ENCODE results near the gene GTSE1.

Gene GTSE1

GRCh38 chr22:46286006-46286405 lies 10.7 kb upstream of the GTSE1 start:
- Histone ChIP-seq H3K27ac (ENCODE audit: low read depth, low read length) (no peak overlapping the region), H3K36me3 (ENCODE audit: control insufficient read depth, insufficient read depth, low read length) (no peaks in the 10 kb centered on the region), H2BK15ac (replicated peaks; ENCODE audit: low read depth) (no peak overlapping the region), H2AK5ac (ENCODE audit: low read length) (no peak overlapping the region), H3K18ac (ENCODE audit: low read length) (no peak overlapping the region), H3K4me1 (ENCODE audit: control insufficient read depth, low read depth, low read length) (no peaks in the 10 kb centered on the region), H3K23ac (ENCODE audit: low read length) (no peak overlapping the region), H3K9ac (ENCODE audit: low read length) (no peak overlapping the region), H3K27me3 (ENCODE audit: insufficient read depth, low read length, poor library complexity) (no peaks in the 10 kb centered on the region), H3K79me2 (ENCODE audit: control insufficient read depth, insufficient read depth, low read length) (no peaks in the 10 kb centered on the region), H3K4me2 (ENCODE audit: low read length) (no peak overlapping the region), H3K56ac (ENCODE audit: low read length) (no peak overlapping the region), H2BK5ac (ENCODE audit: low read length) (no peak overlapping the region), H3K4ac (ENCODE audit: low read depth, low read length) (no peak overlapping the region), H4K5ac (ENCODE audit: low read length) (no peak overlapping the region), H3K4me3 (ENCODE audit: low read length) (no peak overlapping the region), H4K8ac (ENCODE audit: low read depth, low read length) (no peak overlapping the region), H3K79me1 (ENCODE audit: low read length) (no peaks in the 10 kb centered on the region), H2BK120ac (ENCODE audit: low read depth, low read length) (no peak overlapping the region)
- no peak for DNase-seq
- WGBS (ENCODE audit: extremely low coverage, insufficient coverage, low lambda C conversion rate), result no CpG with 5 or more reads among the region's 3 CpGs

- Histone ChIP-seq H2BK120ac (ENCODE audit: low read depth, low read length) (no peak overlapping the region), H2BK15ac (replicated peaks; ENCODE audit: low read depth) (no peak overlapping the region), H3K79me1 (ENCODE audit: low read length) (no peaks in the 10 kb centered on the region), H2BK5ac (ENCODE audit: low read length) (no peak overlapping the region), H3K27ac (ENCODE audit: low read depth, low read length) (no peak overlapping the region), H3K27me3 (ENCODE audit: insufficient read depth, low read length, poor library complexity) (no peaks in the 10 kb centered on the region), H4K8ac (ENCODE audit: low read depth, low read length) (no peak overlapping the region), H3K36me3 (ENCODE audit: control insufficient read depth, insufficient read depth, low read length) (no peaks in the 10 kb centered on the region), H3K4me3 (ENCODE audit: low read length) (no peak overlapping the region), H3K9ac (ENCODE audit: low read length) (no peak overlapping the region), H3K56ac (ENCODE audit: low read length) (no peak overlapping the region), H4K5ac (ENCODE audit: low read length) (no peak overlapping the region), H3K4me2 (ENCODE audit: low read length) (no peak overlapping the region), H3K79me2 (ENCODE audit: control insufficient read depth, insufficient read depth, low read length) (no peaks in the 10 kb centered on the region), H3K18ac (ENCODE audit: low read length) (no peak overlapping the region), H2AK5ac (ENCODE audit: low read length) (no peak overlapping the region), H3K4ac (ENCODE audit: low read depth, low read length) (no peak overlapping the region), H3K4me1 (ENCODE audit: control insufficient read depth, low read depth, low read length) (no peaks in the 10 kb centered on the region), H3K23ac (ENCODE audit: low read length) (no peak overlapping the region)
- WGBS (ENCODE audit: extremely low coverage, insufficient coverage, low lambda C conversion rate), result no CpG with 5 or more reads among the region's 15 CpGs
- DNase-seq, result no peak
These were observed 9.5 kb upstream of the GTSE1 start for GRCh38 chr22:46286941-46287872.

GRCh38 chr22:46287873-46288751 lies 8.6 kb upstream of the GTSE1 start:
- H3K36me3 ChIP-seq (ENCODE audit: control insufficient read depth, insufficient read depth, low read length), result no peaks in the 10 kb centered on the region
- no peak overlapping the region for H3K23ac ChIP-seq (ENCODE audit: low read length)
- no peaks in the 10 kb centered on the region for H3K27me3 ChIP-seq (ENCODE audit: insufficient read depth, low read length, poor library complexity)
- H3K4ac ChIP-seq (ENCODE audit: low read depth, low read length), result no peak overlapping the region
- no peak overlapping the region for H3K9ac ChIP-seq (ENCODE audit: low read length)
- WGBS (ENCODE audit: extremely low coverage, insufficient coverage, low lambda C conversion rate), result no CpG with 5 or more reads among the region's 24 CpGs
- H3K79me2 ChIP-seq (ENCODE audit: control insufficient read depth, insufficient read depth, low read length), result no peaks in the 10 kb centered on the region
- DNase-seq, result no peak
- H2BK120ac ChIP-seq (ENCODE audit: low read depth, low read length), result no peak overlapping the region
- no peak overlapping the region for H4K5ac ChIP-seq (ENCODE audit: low read length)
- H3K18ac ChIP-seq (ENCODE audit: low read length), result no peak overlapping the region
- no peak overlapping the region for H3K56ac ChIP-seq (ENCODE audit: low read length)
- no peak overlapping the region for H3K4me2 ChIP-seq (ENCODE audit: low read length)
- H3K27ac ChIP-seq (ENCODE audit: low read depth, low read length), result no peak overlapping the region
- no peak overlapping the region for H4K8ac ChIP-seq (ENCODE audit: low read depth, low read length)
- H3K4me1 ChIP-seq (ENCODE audit: control insufficient read depth, low read depth, low read length), result no peaks in the 10 kb centered on the region
- H2AK5ac ChIP-seq (ENCODE audit: low read length), result no peak overlapping the region
- no peak overlapping the region for H2BK5ac ChIP-seq (ENCODE audit: low read length)
- no peaks in the 10 kb centered on the region for H3K79me1 ChIP-seq (ENCODE audit: low read length)
- H2BK15ac ChIP-seq (replicated peaks; ENCODE audit: low read depth), result no peak overlapping the region
- H3K4me3 ChIP-seq (ENCODE audit: low read length), result no peak overlapping the region

- H2AK5ac ChIP-seq (ENCODE audit: low read length), result no peak overlapping the region
- no CpG with 5 or more reads among the region's 7 CpGs for WGBS (ENCODE audit: extremely low coverage, insufficient coverage, low lambda C conversion rate)
- no peaks in the 10 kb centered on the region for H3K36me3 ChIP-seq (ENCODE audit: control insufficient read depth, insufficient read depth, low read length)
These were observed 7.8 kb upstream of the GTSE1 start for GRCh38 chr22:46288846-46289243.

GRCh38 chr22:46289244-46289891 lies 7.3 kb upstream of the GTSE1 start:
- no peak overlapping the region for H2AK5ac ChIP-seq (ENCODE audit: low read length)
- H3K4me3 ChIP-seq (ENCODE audit: low read length), result no peak overlapping the region
- no peak overlapping the region for H4K5ac ChIP-seq (ENCODE audit: low read length)
- no peak overlapping the region for H3K27ac ChIP-seq (ENCODE audit: low read depth, low read length)
- no CpG with 5 or more reads among the region's 33 CpGs for WGBS (ENCODE audit: extremely low coverage, insufficient coverage, low lambda C conversion rate)
- H2BK120ac ChIP-seq (ENCODE audit: low read depth, low read length), result no peak overlapping the region
- H3K56ac ChIP-seq (ENCODE audit: low read length), result no peak overlapping the region
- DNase-seq, result no peak
- H3K36me3 ChIP-seq (ENCODE audit: control insufficient read depth, insufficient read depth, low read length), result no peaks in the 10 kb centered on the region
- H2BK5ac ChIP-seq (ENCODE audit: low read length), result no peak overlapping the region
- no peak overlapping the region for H3K18ac ChIP-seq (ENCODE audit: low read length)
- no peak overlapping the region for H4K8ac ChIP-seq (ENCODE audit: low read depth, low read length)
- no peaks in the 10 kb centered on the region for H3K4me1 ChIP-seq (ENCODE audit: control insufficient read depth, low read depth, low read length)
- no peaks in the 10 kb centered on the region for H3K79me1 ChIP-seq (ENCODE audit: low read length)
- H3K79me2 ChIP-seq (ENCODE audit: control insufficient read depth, insufficient read depth, low read length), result no peaks in the 10 kb centered on the region
- H2BK15ac ChIP-seq (replicated peaks; ENCODE audit: low read depth), result no peak overlapping the region
- no peak overlapping the region for H3K4ac ChIP-seq (ENCODE audit: low read depth, low read length)
- no peak overlapping the region for H3K9ac ChIP-seq (ENCODE audit: low read length)
- H3K23ac ChIP-seq (ENCODE audit: low read length), result no peak overlapping the region
- no peaks in the 10 kb centered on the region for H3K27me3 ChIP-seq (ENCODE audit: insufficient read depth, low read length, poor library complexity)
- no peak overlapping the region for H3K4me2 ChIP-seq (ENCODE audit: low read length)

More at GRCh38 chr22:46288846-46289243, 7.8 kb upstream of the GTSE1 start:
- H3K4ac ChIP-seq (ENCODE audit: low read depth, low read length), result no peak overlapping the region
- H3K9ac ChIP-seq (ENCODE audit: low read length), result no peak overlapping the region
- no peak overlapping the region for H2BK5ac ChIP-seq (ENCODE audit: low read length)
- H3K27ac ChIP-seq (ENCODE audit: low read depth, low read length), result no peak overlapping the region
- no peaks in the 10 kb centered on the region for H3K79me1 ChIP-seq (ENCODE audit: low read length)
- no peak for DNase-seq
- H2BK120ac ChIP-seq (ENCODE audit: low read depth, low read length), result no peak overlapping the region
- H3K4me3 ChIP-seq (ENCODE audit: low read length), result no peak overlapping the region
- H3K4me2 ChIP-seq (ENCODE audit: low read length), result no peak overlapping the region
- H3K23ac ChIP-seq (ENCODE audit: low read length), result no peak overlapping the region
- H3K27me3 ChIP-seq (ENCODE audit: insufficient read depth, low read length, poor library complexity), result no peaks in the 10 kb centered on the region
- no peaks in the 10 kb centered on the region for H3K79me2 ChIP-seq (ENCODE audit: control insufficient read depth, insufficient read depth, low read length)
- H3K56ac ChIP-seq (ENCODE audit: low read length), result no peak overlapping the region
- no peak overlapping the region for H4K8ac ChIP-seq (ENCODE audit: low read depth, low read length)
- no peak overlapping the region for H3K18ac ChIP-seq (ENCODE audit: low read length)
- H2BK15ac ChIP-seq (replicated peaks; ENCODE audit: low read depth), result no peak overlapping the region
- no peak overlapping the region for H4K5ac ChIP-seq (ENCODE audit: low read length)
- H3K4me1 ChIP-seq (ENCODE audit: control insufficient read depth, low read depth, low read length), result no peaks in the 10 kb centered on the region

Measured in mesendoderm (in vitro differentiated cells).